ENCODE results near the gene NCKAP5L. TPM values are rescaled to one million over a fixed set of nuclear protein-coding genes. Genes with fewer than 3 reads are reported as not detected.

The NCKAP5L gene
- total and polyA plus RNA-seq, 9 of the 15 experiments (the other 6 are each of a cell fraction or from before 2014, with no cell fraction given): 0.01 to 14.4 (median 3.7) TPM

GRCh38 chr12:49823350-49823749 is 4.9 kb downstream of the NCKAP5L start (continued):
- TF ChIP-seq ASH1L (IDR thresholded peaks at IDR 0.05; ENCODE audit: borderline replicate concordance, low read depth, partially characterized antibody) (no peak), RNF2 (IDR thresholded peaks at IDR 0.05) (no peak), CHD2 (IDR thresholded peaks at IDR 0.05; ENCODE audit: low read depth, low read length) (no peak), ZNF589 (CRISPR knock-in tag; IDR thresholded peaks at IDR 0.05; ENCODE audit: low read depth) (no peak), KDM5B (IDR thresholded peaks at IDR 0.05; ENCODE audit: insufficient replicate concordance, low read depth, low read length) (no peak), NFYB (IDR thresholded peaks at IDR 0.05; ENCODE audit: extremely low read depth, insufficient read length) (no peak), ATF3 (IDR thresholded peaks at IDR 0.05) (no peak), ATF3 (CRISPR knock-in tag; conservative IDR thresholded peaks at IDR 0.05) (no peak), SLC30A9 (CRISPR knock-in tag; IDR thresholded peaks at IDR 0.05) (no peak), JUN (IDR thresholded peaks at IDR 0.05; ENCODE audit: borderline replicate concordance, low read depth, low read length) (no peak), JUN (CRISPR knock-in tag; IDR thresholded peaks at IDR 0.05; ENCODE audit: borderline replicate concordance) (no peak), HMG20B (CRISPR knock-in tag; IDR thresholded peaks at IDR 0.05) (no peak)
- TF ChIP-seq, protein P1, sequence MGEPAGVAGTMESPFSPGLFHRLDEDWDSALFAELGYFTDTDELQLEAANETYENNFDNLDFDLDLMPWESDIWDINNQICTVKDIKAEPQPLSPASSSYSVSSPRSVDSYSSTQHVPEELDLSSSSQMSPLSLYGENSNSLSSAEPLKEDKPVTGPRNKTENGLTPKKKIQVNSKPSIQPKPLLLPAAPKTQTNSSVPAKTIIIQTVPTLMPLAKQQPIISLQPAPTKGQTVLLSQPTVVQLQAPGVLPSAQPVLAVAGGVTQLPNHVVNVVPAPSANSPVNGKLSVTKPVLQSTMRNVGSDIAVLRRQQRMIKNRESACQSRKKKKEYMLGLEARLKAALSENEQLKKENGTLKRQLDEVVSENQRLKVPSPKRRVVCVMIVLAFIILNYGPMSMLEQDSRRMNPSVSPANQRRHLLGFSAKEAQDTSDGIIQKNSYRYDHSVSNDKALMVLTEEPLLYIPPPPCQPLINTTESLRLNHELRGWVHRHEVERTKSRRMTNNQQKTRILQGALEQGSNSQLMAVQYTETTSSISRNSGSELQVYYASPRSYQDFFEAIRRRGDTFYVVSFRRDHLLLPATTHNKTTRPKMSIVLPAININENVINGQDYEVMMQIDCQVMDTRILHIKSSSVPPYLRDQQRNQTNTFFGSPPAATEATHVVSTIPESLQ (CRISPR knock-in tag; IDR thresholded peaks at IDR 0.05): no peak
- TF ChIP-seq, protein P2, sequence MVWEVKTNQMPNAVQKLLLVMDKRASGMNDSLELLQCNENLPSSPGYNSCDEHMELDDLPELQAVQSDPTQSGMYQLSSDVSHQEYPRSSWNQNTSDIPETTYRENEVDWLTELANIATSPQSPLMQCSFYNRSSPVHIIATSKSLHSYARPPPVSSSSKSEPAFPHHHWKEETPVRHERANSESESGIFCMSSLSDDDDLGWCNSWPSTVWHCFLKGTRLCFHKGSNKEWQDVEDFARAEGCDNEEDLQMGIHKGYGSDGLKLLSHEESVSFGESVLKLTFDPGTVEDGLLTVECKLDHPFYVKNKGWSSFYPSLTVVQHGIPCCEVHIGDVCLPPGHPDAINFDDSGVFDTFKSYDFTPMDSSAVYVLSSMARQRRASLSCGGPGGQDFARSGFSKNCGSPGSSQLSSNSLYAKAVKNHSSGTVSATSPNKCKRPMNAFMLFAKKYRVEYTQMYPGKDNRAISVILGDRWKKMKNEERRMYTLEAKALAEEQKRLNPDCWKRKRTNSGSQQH (CRISPR knock-in tag; IDR thresholded peaks at IDR 0.05): no peak

All from K562 (cell line).